Neural progenitor cell (in vitro differentiated cells): Measurements from ENCODE around the gene CEP57.

Experiments
- EZH2 ChIP-seq: fragments of 200-600 bp; sonication (generic); IDR thresholded peaks from 2 replicates; pipeline ENCODE4 v1.6.1; 2017; ENCODE audit warnings: antibody characterized with exemption, mild to moderate bottlenecking, moderate library complexity
- EZH2phosphoT487 ChIP-seq: fragments of 200-600 bp; sonication (generic); IDR thresholded peaks from 2 replicates; pipeline ENCODE4 v1.6.1; 2017; ENCODE audit warnings: antibody characterized with exemption
- TF ChIP-seq, protein P1 (sequence below): fragments of 200-600 bp; sonication (generic); IDR thresholded peaks from 2 replicates; pipeline ENCODE4 v1.5.1; 2017; ENCODE audit warnings: antibody characterized with exemption, mild to moderate bottlenecking

GRCh38 chr11:95789506-95790122, 684 bp upstream of the CEP57 start, which contains the start of gene FAM76B:
- TF ChIP-seq, protein P1, sequence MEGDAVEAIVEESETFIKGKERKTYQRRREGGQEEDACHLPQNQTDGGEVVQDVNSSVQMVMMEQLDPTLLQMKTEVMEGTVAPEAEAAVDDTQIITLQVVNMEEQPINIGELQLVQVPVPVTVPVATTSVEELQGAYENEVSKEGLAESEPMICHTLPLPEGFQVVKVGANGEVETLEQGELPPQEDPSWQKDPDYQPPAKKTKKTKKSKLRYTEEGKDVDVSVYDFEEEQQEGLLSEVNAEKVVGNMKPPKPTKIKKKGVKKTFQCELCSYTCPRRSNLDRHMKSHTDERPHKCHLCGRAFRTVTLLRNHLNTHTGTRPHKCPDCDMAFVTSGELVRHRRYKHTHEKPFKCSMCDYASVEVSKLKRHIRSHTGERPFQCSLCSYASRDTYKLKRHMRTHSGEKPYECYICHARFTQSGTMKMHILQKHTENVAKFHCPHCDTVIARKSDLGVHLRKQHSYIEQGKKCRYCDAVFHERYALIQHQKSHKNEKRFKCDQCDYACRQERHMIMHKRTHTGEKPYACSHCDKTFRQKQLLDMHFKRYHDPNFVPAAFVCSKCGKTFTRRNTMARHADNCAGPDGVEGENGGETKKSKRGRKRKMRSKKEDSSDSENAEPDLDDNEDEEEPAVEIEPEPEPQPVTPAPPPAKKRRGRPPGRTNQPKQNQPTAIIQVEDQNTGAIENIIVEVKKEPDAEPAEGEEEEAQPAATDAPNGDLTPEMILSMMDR: no peak
- TF ChIP-seq EZH2phosphoT487 (no peak), EZH2 (no peak)
